Esophagus muscularis mucosa (tissue), 3 donors: ENCODE results near the gene VPS41.

Experiments used
- EP300 ChIP-seq: sonication (generic); formaldehyde crosslinking; IDR thresholded peaks from one replicate; pipeline ENCODE4 v1.6.1; 2017; ENCODE audit warnings: antibody characterized with exemption
- TF ChIP-seq, protein P1 (sequence below), 3 experiments: fragments of 200-600 bp in 2 of 3; fragments of 450-650 bp in 1 of 3; sonication (generic) in 2 of 3; IDR thresholded peaks; one replicate each; pipeline ENCODE4 v1.5.1; 2017 to 2019; ENCODE audit warnings: antibody characterized with exemption in 3 of 3, mild to moderate bottlenecking in 2 of 3, moderate library complexity in 1 of 3

DNA sequence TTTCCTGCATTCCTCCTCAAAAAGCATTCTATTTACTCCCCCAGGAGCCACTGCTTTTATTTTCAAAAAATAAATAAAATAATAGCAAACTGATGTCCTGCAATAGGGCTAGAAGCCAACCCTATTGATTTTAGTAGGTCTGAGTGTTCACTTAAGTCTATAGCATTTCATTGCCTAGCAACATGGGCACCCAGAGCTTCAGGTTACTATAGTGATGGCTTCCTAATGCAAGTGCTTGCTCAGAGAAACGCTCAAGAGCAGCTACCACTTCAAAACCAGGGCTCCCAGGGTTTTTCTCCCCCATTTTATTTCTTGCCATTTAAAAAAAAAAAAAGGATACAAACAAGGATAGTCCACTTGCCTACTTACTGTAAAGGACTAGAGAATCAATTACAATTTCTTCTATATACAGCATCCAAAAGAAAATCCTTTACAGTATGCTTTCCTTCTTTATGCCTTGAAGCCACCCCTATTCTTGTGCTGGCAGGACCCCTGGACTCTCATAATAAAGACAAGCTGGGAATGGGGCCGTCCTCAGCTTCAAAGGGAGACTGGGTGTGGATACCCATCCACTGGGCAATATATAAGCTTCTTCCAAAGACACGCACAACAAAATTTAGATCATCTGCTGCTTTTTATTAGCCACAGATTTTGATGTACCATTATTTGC is 133.3 kb downstream of the VPS41 start:
- TF ChIP-seq, protein P1, sequence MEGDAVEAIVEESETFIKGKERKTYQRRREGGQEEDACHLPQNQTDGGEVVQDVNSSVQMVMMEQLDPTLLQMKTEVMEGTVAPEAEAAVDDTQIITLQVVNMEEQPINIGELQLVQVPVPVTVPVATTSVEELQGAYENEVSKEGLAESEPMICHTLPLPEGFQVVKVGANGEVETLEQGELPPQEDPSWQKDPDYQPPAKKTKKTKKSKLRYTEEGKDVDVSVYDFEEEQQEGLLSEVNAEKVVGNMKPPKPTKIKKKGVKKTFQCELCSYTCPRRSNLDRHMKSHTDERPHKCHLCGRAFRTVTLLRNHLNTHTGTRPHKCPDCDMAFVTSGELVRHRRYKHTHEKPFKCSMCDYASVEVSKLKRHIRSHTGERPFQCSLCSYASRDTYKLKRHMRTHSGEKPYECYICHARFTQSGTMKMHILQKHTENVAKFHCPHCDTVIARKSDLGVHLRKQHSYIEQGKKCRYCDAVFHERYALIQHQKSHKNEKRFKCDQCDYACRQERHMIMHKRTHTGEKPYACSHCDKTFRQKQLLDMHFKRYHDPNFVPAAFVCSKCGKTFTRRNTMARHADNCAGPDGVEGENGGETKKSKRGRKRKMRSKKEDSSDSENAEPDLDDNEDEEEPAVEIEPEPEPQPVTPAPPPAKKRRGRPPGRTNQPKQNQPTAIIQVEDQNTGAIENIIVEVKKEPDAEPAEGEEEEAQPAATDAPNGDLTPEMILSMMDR (IDR thresholded peaks at IDR 0.05) = no peak
- TF ChIP-seq EP300 = no peak
